HepG2 (cell line): Measurements from ENCODE around the gene RPL41. TPM values are rescaled to one million over a fixed set of nuclear protein-coding genes. Genes with fewer than 3 reads are reported as not detected.

Experiments
- ASH2L ChIP-seq: fragments of 300-600, 200-600 bp; sonication (generic); IDR thresholded peaks from 2 replicates; pipeline ENCODE4 v1.7.0; 2017; ENCODE audit warnings: low read depth, mild to moderate bottlenecking, moderate library complexity, mixed read lengths, low read length; ENCODE audit not compliant: insufficient read length
- CC2D1A ChIP-seq: sonication (generic); formaldehyde crosslinking; IDR thresholded peaks from 2 replicates; pipeline ENCODE4 v1.8.1; 2023; ENCODE audit warnings: mild to moderate bottlenecking, missing genetic modification reagents
- EHMT2 ChIP-seq: fragments of 200-600 bp; sonication (generic); IDR thresholded peaks from 2 replicates; pipeline ENCODE4 v1.7.0; 2017; ENCODE audit warnings: antibody characterized with exemption, low read depth, low read length, borderline replicate concordance
- ETV6 ChIP-seq: sonication (generic); formaldehyde crosslinking; conservative IDR thresholded peaks from 2 replicates; pipeline ENCODE4 v1.4.0; 2020; ENCODE audit warnings: missing genetic modification reagents
- FOXO1 ChIP-seq: sonication (generic); formaldehyde crosslinking; IDR thresholded peaks from 2 replicates; pipeline ENCODE4 v1.4.0; 2020; ENCODE audit warnings: missing genetic modification reagents
- HCFC1 ChIP-seq: fragments of 150-350 bp; IDR thresholded peaks from 2 replicates; pipeline ENCODE4 v1.6.1; 2014; ENCODE audit warnings: low read depth, low read length
- ISL2 ChIP-seq: sonication (generic); formaldehyde crosslinking; IDR thresholded peaks from 2 replicates; pipeline ENCODE4 v1.5.0; 2020; ENCODE audit warnings: missing genetic modification reagents
- MED1 ChIP-seq: sonication (generic); formaldehyde crosslinking; IDR thresholded peaks from 2 replicates; pipeline ENCODE4 v1.4.0; 2020; ENCODE audit warnings: missing genetic modification reagents
- MED8 ChIP-seq: sonication (generic); formaldehyde crosslinking; IDR thresholded peaks from 2 replicates; pipeline ENCODE4 v1.8.1; 2023; ENCODE audit warnings: mild to moderate bottlenecking, missing genetic modification reagents; ENCODE audit not compliant: insufficient replicate concordance
- PHF8 ChIP-seq: sonication (generic); formaldehyde crosslinking; IDR thresholded peaks from 2 replicates; pipeline ENCODE4 v1.5.0; 2020; ENCODE audit warnings: missing genetic modification reagents
- POLR2G ChIP-seq: fragments of 200-400 bp; formaldehyde crosslinking; IDR thresholded peaks from 2 replicates; pipeline ENCODE4 v1.6.1; 2018; ENCODE audit warnings: mild to moderate bottlenecking, low read depth, low read length, moderate library complexity
- RAD21 ChIP-seq: fragments of 450-650 bp; formaldehyde crosslinking; IDR thresholded peaks from 2 replicates; pipeline ENCODE4 v1.5.0; 2020; ENCODE audit warnings: mild to moderate bottlenecking
- SETDB1 ChIP-seq: sonication (generic); formaldehyde crosslinking; IDR thresholded peaks from 2 replicates; pipeline ENCODE4 v1.5.1; 2020; ENCODE audit warnings: missing genetic modification reagents, mild to moderate bottlenecking, borderline replicate concordance
- SMAD3 ChIP-seq: sonication (generic); formaldehyde crosslinking; IDR thresholded peaks from 2 replicates; pipeline ENCODE4 v1.4.0; 2020; ENCODE audit warnings: missing genetic modification reagents
- YEATS4 ChIP-seq: sonication (generic); formaldehyde crosslinking; IDR thresholded peaks from 2 replicates; pipeline ENCODE4 v1.4.0; 2020; ENCODE audit warnings: missing genetic modification reagents, borderline replicate concordance
- ZFP62 ChIP-seq: sonication (generic); formaldehyde crosslinking; IDR thresholded peaks from 2 replicates; pipeline ENCODE4 v1.4.0; 2020; ENCODE audit warnings: missing genetic modification reagents
- ZNF282 ChIP-seq: fragments of 450-650 bp; IDR thresholded peaks from 2 replicates; pipeline ENCODE4 v1.6.1; 2018; ENCODE audit not compliant: partially characterized antibody
- ZNF543 ChIP-seq: sonication (generic); formaldehyde crosslinking; IDR thresholded peaks from 2 replicates; pipeline ENCODE4 v1.4.0; 2020; ENCODE audit warnings: mild to moderate bottlenecking, missing genetic modification reagents
- ZNF672 ChIP-seq: sonication (generic); formaldehyde crosslinking; IDR thresholded peaks from 2 replicates; pipeline ENCODE4 v1.8.1; 2022; ENCODE audit warnings: missing genetic modification reagents
- ZSCAN25 ChIP-seq: sonication (generic); formaldehyde crosslinking; IDR thresholded peaks from 2 replicates; pipeline ENCODE4 v1.8.0; 2022; ENCODE audit warnings: mild to moderate bottlenecking, missing genetic modification reagents
- polyA plus RNA-seq, 8 experiments: library from polyadenylated mRNA; depleted of rRNA in 3 of 8; stranded (reverse) in 7 of 8; unstranded in 1 of 8; fragments of >200 nt; fragmentation: Illumina TruSeq in 4 of 8; extraction: Trizol in 4 of 8; gene quantifications; 2 replicates each; pipeline versions ENCODE4 v1.2.1 to v1.2.3, GENCODE V29; 2011 to 2016; ENCODE audit warnings: low read depth in 4 of 8, missing spikeins in 1 of 8, mixed read lengths in 1 of 8; ENCODE audit not compliant: insufficient read depth in 1 of 8
- total RNA-seq, 5 experiments: library from RNA; depleted of rRNA; stranded (reverse); fragments of >200 nt; fragmentation: Illumina TruSeq; extraction: Trizol; gene quantifications; 2 replicates each; pipeline ENCODE4 v1.2.3, GENCODE V29; 2016; ENCODE audit warnings: low read depth in 1 of 5
- TF ChIP-seq, protein P1 (sequence below): IDR thresholded peaks from 2 replicates; pipeline ENCODE4 v1.6.1; 2012; ENCODE audit warnings: inconsistent platforms
- TF ChIP-seq, protein P2 (sequence below): sonication (generic); formaldehyde crosslinking; IDR thresholded peaks from 2 replicates; pipeline ENCODE4 v1.5.0; 2020; ENCODE audit warnings: mild to moderate bottlenecking, missing genetic modification reagents, borderline replicate concordance
- TF ChIP-seq, protein P3 (sequence below): sonication (generic); formaldehyde crosslinking; IDR thresholded peaks from 2 replicates; pipeline ENCODE4 v1.4.0; 2020; ENCODE audit warnings: missing genetic modification reagents; ENCODE audit errors: not compliant biosample characterization
- TF ChIP-seq, protein P4 (sequence below): sonication (generic); formaldehyde crosslinking; IDR thresholded peaks from 2 replicates; pipeline ENCODE4 v1.8.1; 2022; ENCODE audit warnings: low read depth, mild to moderate bottlenecking, missing genetic modification reagents

The RPL41 gene
- total and polyA plus RNA-seq, 2 of the 13 experiments (the other 11 are each of a cell fraction or from before 2014, with no cell fraction given), result 4,012 to 7,670 TPM

DNA sequence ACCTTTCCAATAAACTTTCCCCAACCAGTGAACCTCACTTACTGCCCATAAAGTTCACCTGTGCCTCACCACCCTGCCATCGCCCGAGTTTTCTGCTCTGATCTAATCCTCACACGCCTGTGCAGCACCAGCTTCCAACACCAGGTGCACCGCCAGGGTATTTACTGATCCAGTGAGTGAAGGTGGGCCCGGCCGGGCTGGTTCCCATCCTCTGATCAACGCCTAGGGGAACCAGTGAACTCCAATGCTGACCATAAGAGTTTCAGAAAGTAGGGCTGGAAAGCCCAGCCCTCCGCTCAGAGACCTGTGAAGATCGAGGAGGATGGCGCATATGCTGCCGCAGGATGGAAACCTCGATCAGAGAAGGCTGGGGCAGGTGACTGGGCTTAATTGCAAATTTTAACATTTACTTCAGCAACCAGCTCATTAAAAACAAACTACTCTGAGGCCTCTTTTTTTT lies 35.3 kb downstream of the RPL41 start (continued):
- TF ChIP-seq CC2D1A (CRISPR knock-in tag) (no peak), MED1 (CRISPR knock-in tag) (peak; percentile 48; the same call in 1 of the 2 replicates), POLR2G (peak; percentile 54), ZSCAN25 (no peak), ZNF672 (CRISPR knock-in tag) (no peak), HCFC1 (no peak), ZNF282 (no peak), MED8 (no peak), RAD21 (0 out of 2 replicates have a peak, but pooled peaks have one; percentile 29), ETV6 (CRISPR knock-in tag) (no peak), PHF8 (peak; percentile 11; the same call in 1 of the 2 replicates), SMAD3 (CRISPR knock-in tag) (no peak), SETDB1 (CRISPR knock-in tag) (no peak), ISL2 (0 out of 2 replicates have a peak, but pooled peaks have one; percentile 6), FOXO1 (CRISPR knock-in tag) (no peak), ZFP62 (no peak), YEATS4 (no peak), EHMT2 (no peak), ASH2L (no peak), ZNF543 (no peak)
- TF ChIP-seq, protein P1, sequence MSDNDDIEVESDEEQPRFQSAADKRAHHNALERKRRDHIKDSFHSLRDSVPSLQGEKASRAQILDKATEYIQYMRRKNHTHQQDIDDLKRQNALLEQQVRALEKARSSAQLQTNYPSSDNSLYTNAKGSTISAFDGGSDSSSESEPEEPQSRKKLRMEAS, result peak; percentile 47; the same call in 1 of the 2 replicates
- TF ChIP-seq, protein P2, sequence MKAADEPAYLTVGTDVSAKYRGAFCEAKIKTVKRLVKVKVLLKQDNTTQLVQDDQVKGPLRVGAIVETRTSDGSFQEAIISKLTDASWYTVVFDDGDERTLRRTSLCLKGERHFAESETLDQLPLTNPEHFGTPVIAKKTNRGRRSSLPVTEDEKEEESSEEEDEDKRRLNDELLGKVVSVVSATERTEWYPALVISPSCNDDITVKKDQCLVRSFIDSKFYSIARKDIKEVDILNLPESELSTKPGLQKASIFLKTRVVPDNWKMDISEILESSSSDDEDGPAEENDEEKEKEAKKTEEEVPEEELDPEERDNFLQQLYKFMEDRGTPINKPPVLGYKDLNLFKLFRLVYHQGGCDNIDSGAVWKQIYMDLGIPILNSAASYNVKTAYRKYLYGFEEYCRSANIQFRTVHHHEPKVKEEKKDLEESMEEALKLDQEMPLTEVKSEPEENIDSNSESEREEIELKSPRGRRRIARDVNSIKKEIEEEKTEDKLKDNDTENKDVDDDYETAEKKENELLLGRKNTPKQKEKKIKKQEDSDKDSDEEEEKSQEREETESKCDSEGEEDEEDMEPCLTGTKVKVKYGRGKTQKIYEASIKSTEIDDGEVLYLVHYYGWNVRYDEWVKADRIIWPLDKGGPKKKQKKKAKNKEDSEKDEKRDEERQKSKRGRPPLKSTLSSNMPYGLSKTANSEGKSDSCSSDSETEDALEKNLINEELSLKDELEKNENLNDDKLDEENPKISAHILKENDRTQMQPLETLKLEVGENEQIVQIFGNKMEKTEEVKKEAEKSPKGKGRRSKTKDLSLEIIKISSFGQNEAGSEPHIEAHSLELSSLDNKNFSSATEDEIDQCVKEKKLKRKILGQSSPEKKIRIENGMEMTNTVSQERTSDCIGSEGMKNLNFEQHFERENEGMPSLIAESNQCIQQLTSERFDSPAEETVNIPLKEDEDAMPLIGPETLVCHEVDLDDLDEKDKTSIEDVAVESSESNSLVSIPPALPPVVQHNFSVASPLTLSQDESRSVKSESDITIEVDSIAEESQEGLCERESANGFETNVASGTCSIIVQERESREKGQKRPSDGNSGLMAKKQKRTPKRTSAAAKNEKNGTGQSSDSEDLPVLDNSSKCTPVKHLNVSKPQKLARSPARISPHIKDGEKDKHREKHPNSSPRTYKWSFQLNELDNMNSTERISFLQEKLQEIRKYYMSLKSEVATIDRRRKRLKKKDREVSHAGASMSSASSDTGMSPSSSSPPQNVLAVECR (CRISPR knock-in tag), result no peak
- TF ChIP-seq, protein P3, sequence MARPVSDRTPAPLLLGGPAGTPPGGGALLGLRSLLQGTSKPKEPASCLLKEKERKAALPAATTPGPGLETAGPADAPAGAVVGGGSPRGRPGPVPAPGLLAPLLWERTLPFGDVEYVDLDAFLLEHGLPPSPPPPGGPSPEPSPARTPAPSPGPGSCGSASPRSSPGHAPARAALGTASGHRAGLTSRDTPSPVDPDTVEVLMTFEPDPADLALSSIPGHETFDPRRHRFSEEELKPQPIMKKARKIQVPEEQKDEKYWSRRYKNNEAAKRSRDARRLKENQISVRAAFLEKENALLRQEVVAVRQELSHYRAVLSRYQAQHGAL (CRISPR knock-in tag), result no peak
- TF ChIP-seq, protein P4, sequence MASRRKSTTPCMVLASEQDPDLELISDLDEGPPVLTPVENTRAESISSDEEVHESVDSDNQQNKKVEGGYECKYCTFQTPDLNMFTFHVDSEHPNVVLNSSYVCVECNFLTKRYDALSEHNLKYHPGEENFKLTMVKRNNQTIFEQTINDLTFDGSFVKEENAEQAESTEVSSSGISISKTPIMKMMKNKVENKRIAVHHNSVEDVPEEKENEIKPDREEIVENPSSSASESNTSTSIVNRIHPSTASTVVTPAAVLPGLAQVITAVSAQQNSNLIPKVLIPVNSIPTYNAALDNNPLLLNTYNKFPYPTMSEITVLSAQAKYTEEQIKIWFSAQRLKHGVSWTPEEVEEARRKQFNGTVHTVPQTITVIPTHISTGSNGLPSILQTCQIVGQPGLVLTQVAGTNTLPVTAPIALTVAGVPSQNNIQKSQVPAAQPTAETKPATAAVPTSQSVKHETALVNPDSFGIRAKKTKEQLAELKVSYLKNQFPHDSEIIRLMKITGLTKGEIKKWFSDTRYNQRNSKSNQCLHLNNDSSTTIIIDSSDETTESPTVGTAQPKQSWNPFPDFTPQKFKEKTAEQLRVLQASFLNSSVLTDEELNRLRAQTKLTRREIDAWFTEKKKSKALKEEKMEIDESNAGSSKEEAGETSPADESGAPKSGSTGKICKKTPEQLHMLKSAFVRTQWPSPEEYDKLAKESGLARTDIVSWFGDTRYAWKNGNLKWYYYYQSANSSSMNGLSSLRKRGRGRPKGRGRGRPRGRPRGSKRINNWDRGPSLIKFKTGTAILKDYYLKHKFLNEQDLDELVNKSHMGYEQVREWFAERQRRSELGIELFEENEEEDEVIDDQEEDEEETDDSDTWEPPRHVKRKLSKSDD, result no peak
